ENCODE results near the gene RCAN3.

GRCh38 chr1:24476571-24476970, 26.1 kb upstream of the RCAN3 start:
- no peak for TF ChIP-seq CTCF (IDR thresholded peaks at IDR 0.05; ENCODE audit: poor library complexity)
- no peak for TF ChIP-seq EZH2 (IDR thresholded peaks at IDR 0.05; ENCODE audit: borderline replicate concordance)
